Activated CD8-positive, alpha-beta T cell treated with anti-CD3 and anti-CD28 coated beads for 36 hours (primary cell): ENCODE data around the gene SYT5. TPM values are rescaled to one million over a fixed set of nuclear protein-coding genes. Genes with fewer than 3 reads are reported as not detected.

Experiments
- ATAC-seq: fragments of 200-7000 bp; cut with Tn5 transposase; one replicate; pipeline ENCODE4 v1.10.0; 2021; ENCODE audit warnings: mild to moderate bottlenecking, moderate library complexity
- CTCF ChIA-PET: fragments of 350-600 bp; sonication (Branson Sonifier 250); formaldehyde crosslinking; loops from one replicate; lab custom pipeline; 2021; ENCODE audit warnings: antibody characterized with exemption; lab: Charles Lee
- POLR2A ChIA-PET: fragments of 350-600 bp; sonication (Branson Sonifier 250); formaldehyde crosslinking; loops from one replicate; lab custom pipeline; 2021; ENCODE audit warnings: antibody characterized with exemption; lab: Charles Lee
- DNase-seq: peaks from one replicate; pipeline ENCODE4 v3.0.0-alpha.2; 2020
- H3K27ac Mint-ChIP-seq: one replicate; pipeline ENCODE4 v1.8.0; 2021; ENCODE audit warnings: mild to moderate bottlenecking, mixed read lengths
- H3K27me3 Mint-ChIP-seq: one replicate; pipeline ENCODE4 v1.8.0; 2021; ENCODE audit warnings: mixed read lengths
- H3K36me3 Mint-ChIP-seq: one replicate; pipeline ENCODE4 v1.8.0; 2021; ENCODE audit warnings: low read depth, mixed read lengths
- H3K4me1 Mint-ChIP-seq: one replicate; pipeline ENCODE4 v1.8.0; 2021; ENCODE audit warnings: low read depth, mixed read lengths
- H3K4me3 Mint-ChIP-seq: one replicate; pipeline ENCODE4 v1.8.0; 2021; ENCODE audit warnings: mild to moderate bottlenecking, moderate library complexity, mixed read lengths
- H3K9me3 Mint-ChIP-seq: one replicate; pipeline ENCODE4 v1.8.0; 2021; ENCODE audit warnings: mixed read lengths
- intact Hi-C: fragments of 100-400 bp; cut with micrococcal nuclease; formaldehyde crosslinking; loops from one replicate; pipeline ENCODE4 v1.10.0; 2022
- total RNA-seq, 2 experiments: library from RNA; stranded (reverse); gene quantifications; one replicate each; pipeline ENCODE4 v1.2.3, GENCODE V29; 2021
- TF ChIP-seq, protein P1 (sequence below): fragments of 200-600 bp; IDR thresholded peaks from one replicate; pipeline ENCODE4 v1.8.0; 2022; ENCODE audit warnings: antibody characterized with exemption, mild to moderate bottlenecking

The SYT5 gene
- total RNA-seq, 2 experiments from 2014 or later, result not detected

DNA sequence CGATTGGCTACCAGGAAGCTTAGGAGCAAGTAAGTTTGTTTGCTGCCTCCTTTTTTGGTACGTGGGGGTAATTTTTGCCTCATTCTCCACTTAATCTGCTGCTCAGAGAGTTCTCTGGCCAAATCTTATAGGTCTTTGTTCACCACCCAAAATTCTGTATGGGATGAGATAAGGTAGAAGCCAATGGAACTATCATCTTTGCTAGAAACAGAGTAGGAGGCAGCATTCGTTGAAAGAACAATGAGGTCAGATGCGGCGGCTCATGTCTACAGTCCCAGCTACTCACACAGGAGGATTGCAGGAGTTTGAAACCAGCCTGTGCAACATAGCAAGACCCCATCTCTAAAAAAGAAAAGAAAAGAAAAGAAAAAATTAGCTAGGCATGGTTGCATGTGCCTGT lies 8.6 kb downstream of the SYT5 start:
- H3K27ac Mint-ChIP-seq, result no peak overlapping the region

DNA sequence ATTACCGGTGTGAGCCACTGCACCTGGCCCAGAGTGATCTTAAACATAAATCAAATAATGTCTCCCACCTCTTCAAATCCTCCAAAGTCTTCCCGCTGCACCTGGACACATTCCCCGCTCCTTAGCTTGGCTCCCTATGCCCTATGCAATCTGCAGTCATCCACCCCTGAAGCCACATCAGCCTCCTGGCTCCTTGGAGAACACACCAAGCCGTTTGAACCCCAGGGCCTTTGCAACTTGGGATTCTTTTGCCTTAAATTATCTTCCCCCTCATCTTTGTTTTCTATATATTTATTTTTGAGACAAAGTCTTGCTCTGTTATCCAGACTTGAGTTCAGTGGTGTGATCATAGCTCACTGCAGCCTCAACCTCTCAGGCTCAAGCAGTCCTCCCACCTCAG lies 11.0 kb downstream of the SYT5 start:
- no peak overlapping the region for H3K4me3 Mint-ChIP-seq
- ATAC-seq (no peak), DNase-seq (no peak)
- ChIA-PET POLR2A (no interaction called here), CTCF (interaction anchor here (4.7 kb wide), 1 partner anchor 9 kb away, joined by 16 read pairs; no protein-coding TSS in a partner anchor)
- intact Hi-C loops, result no loop called here
- H3K27ac Mint-ChIP-seq, result no peak overlapping the region
- H3K36me3 Mint-ChIP-seq, result no peaks in the 10 kb centered on the region
- TF ChIP-seq, protein P1, sequence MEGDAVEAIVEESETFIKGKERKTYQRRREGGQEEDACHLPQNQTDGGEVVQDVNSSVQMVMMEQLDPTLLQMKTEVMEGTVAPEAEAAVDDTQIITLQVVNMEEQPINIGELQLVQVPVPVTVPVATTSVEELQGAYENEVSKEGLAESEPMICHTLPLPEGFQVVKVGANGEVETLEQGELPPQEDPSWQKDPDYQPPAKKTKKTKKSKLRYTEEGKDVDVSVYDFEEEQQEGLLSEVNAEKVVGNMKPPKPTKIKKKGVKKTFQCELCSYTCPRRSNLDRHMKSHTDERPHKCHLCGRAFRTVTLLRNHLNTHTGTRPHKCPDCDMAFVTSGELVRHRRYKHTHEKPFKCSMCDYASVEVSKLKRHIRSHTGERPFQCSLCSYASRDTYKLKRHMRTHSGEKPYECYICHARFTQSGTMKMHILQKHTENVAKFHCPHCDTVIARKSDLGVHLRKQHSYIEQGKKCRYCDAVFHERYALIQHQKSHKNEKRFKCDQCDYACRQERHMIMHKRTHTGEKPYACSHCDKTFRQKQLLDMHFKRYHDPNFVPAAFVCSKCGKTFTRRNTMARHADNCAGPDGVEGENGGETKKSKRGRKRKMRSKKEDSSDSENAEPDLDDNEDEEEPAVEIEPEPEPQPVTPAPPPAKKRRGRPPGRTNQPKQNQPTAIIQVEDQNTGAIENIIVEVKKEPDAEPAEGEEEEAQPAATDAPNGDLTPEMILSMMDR, result no peak
- H3K9me3 Mint-ChIP-seq, result no peaks in the 10 kb centered on the region
- peaks cover 17% of the 10 kb centered on the region for H3K4me1 Mint-ChIP-seq
- H3K27me3 Mint-ChIP-seq, result peaks cover 66% of the 10 kb centered on the region

More for the DNA sequence above, 8.6 kb downstream of the SYT5 start:
- H3K4me1 Mint-ChIP-seq, result peaks cover 19% of the 10 kb centered on the region
- H3K27me3 Mint-ChIP-seq, result peaks cover 68% of the 10 kb centered on the region
- ATAC-seq, result no peak
- TF ChIP-seq, protein P1, result no peak
- no peaks in the 10 kb centered on the region for H3K9me3 Mint-ChIP-seq
- DNase-seq, result no peak
- H3K36me3 Mint-ChIP-seq, result no peaks in the 10 kb centered on the region
- no peak overlapping the region for H3K4me3 Mint-ChIP-seq
- POLR2A ChIA-PET, result no interaction called here
- CTCF ChIA-PET, result interaction anchor here (4.7 kb wide), 1 partner anchor 11 kb away, joined by 16 read pairs; no protein-coding TSS in a partner anchor
- intact Hi-C loops, result no loop called here

DNA sequence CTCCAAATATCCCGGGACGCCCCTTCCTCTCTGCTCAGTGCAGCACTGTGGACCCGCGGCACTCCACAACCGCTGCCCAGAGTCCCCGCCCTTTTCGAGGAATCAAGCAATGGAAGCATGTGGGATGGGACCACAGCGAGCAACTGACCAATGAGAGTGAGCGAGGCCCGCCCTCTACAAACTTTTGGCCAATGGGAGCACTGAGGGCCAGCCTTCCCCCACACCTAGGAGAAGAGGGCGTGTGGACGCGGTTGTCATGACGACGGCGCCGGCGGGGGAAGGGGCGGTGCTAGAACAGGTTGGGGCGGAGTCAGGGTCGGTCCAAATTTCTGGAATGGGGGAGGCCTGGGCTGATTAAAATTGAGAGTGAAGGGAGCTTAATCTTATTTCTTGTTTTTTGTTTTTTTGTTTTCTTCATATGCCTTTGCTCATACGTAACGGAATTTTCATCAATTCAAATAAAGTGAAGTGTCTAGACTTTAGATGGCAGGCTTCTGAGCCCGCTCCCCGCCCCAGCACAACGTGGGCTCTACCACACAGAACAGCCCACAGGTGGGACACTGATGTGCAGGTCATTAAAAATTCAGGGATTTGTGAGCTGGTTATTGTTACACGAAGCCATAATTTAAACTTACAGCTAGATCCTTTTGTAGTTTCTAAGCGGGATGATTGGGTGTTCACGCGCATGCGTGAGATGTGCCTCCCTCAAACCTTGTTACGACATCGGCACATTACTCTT lies 13.4 kb downstream of the SYT5 start, which contains the start of gene DNAAF3:
Gene DNAAF3, minus strand, starts transcription at position 84 of the 739 bp plus-strand sequence. CDS start 200 bp downstream, outside the sequence.
- Mint-ChIP-seq H3K4me1 (peaks cover 10% of the 10 kb centered on the region), H3K4me3 (peak within 1 kb of the TSS; percentile 66), H3K27ac (no peak within 1 kb of the TSS), H3K9me3 (no peaks in the 10 kb centered on the region), H3K27me3 (peaks cover 53% of the 10 kb centered on the region), H3K36me3 (no peaks in the 10 kb centered on the region)
- intact Hi-C loops, result no loop called here
- ATAC-seq, result peak; percentile 91
- POLR2A ChIA-PET, result interaction anchor here (0.9 to 1.8 kb wide), 2 partner anchors 77 to 93 kb away, joined by 4 read pairs; partner anchors contain the start of gene PPP6R1
- TF ChIP-seq, protein P1, result no peak
- DNase-seq, result peak; percentile 85
- CTCF ChIA-PET, result interaction anchor here (0.6 to 2.2 kb wide), 7 partner anchors 8 to 1507 kb away, joined by 3 to 9 read pairs (median 4); no protein-coding TSS in a partner anchor

DNA sequence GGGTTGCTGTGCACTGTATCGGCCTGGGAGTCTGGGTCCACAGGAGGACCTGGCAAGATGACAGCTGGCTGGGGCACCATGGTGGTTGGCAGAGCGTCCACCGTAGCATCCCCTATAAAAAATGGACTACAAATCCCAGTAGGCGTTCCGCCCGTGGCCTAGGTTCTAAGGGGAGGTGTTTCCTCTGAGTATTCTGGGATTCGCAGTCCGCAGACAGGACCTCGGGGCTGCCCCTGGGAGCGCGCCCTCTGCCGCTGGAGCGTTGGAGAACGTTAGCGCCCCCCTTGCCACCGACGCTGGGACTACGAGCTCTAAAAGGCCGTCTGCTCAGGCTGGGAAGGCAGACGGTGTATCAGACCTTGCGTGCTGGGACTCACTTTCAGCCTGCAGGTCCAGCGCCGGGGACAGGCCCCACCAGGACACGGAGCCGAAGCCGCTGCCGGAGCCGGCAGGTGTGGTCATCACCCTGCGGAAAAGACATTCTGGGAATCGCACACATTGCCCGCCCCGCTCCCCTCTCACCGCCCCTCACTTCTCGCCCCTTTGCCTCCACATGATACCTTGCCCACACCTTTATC lies 14.0 kb downstream of the SYT5 start:
- no peak overlapping the region for H3K27ac Mint-ChIP-seq
- no peaks in the 10 kb centered on the region for H3K9me3 Mint-ChIP-seq
- peaks cover 48% of the 10 kb centered on the region for H3K27me3 Mint-ChIP-seq
- peak overlapping the region; percentile 66 for H3K4me3 Mint-ChIP-seq
- peaks cover 10% of the 10 kb centered on the region for H3K4me1 Mint-ChIP-seq
- intact Hi-C loops, result no loop called here
- TF ChIP-seq, protein P1, result peak; percentile 45
- peak; percentile 79 for ATAC-seq
- CTCF ChIA-PET, result interaction anchor here (0.6 to 2.2 kb wide), 6 partner anchors 9 to 1507 kb away, joined by 3 to 9 read pairs (median 4); no protein-coding TSS in a partner anchor
- POLR2A ChIA-PET, result interaction anchor here (1.8 kb wide), 1 partner anchor 93 kb away, joined by 4 read pairs; the partner anchor contains the start of gene PPP6R1
- DNase-seq, result peak; percentile 79
- no peaks in the 10 kb centered on the region for H3K36me3 Mint-ChIP-seq
